A549 (cell line): Measurements from ENCODE around the gene GPR155. TPM values are rescaled to one million over a fixed set of nuclear protein-coding genes. Genes with fewer than 3 reads are reported as not detected.

Source experiments
- ATAC-seq, 2 experiments: fragments of 200-7000 bp in 1 of 2; fragments of >200 bp in 1 of 2; cut with Nextera tagmentation in 1 of 2; cut with Tn5 transposase in 1 of 2; 3 replicates each; pipeline versions ENCODE4 v1.8.0 to v1.9.1; 2018 to 2020; ENCODE audit warnings: mild to moderate bottlenecking in 1 of 2, moderate library complexity in 1 of 2
- CTCF ChIA-PET: fragments of 300-600 bp; sonication (Branson Sonifier 250); formaldehyde crosslinking; extraction: SDS; loops from one replicate; lab custom pipeline; 2021; ENCODE audit warnings: antibody characterized with exemption, inconsistent platforms; lab: Yijun Ruan, JAX
- POLR2A ChIA-PET: fragments of 350-600 bp; formaldehyde crosslinking; extraction: SDS; loops from one replicate; lab custom pipeline; 2021; ENCODE audit warnings: antibody characterized with exemption, inconsistent platforms; lab: Yijun Ruan, JAX
- DNase-seq, 2 experiments: peaks; one replicate each; pipeline versions ENCODE4 v3.0.0 to v3.0.0-alpha.2; 2011 to 2016; ENCODE audit warnings: low read depth in 1 of 2, low spot score in 1 of 2
- FAIRE-seq: peaks from 2 replicates; lab custom pipeline; 2011; peaks lifted over from hg19 to GRCh38; lab: Jason Lieb, UNC
- H3K27ac ChIP-seq, 2 experiments: fragments of >200 bp; sonication (Bioruptor Twin); formaldehyde crosslinking; 3 replicates each; pipeline ENCODE4 v1.5.1; 2016 to 2017
- H3K4me1 ChIP-seq: fragments of >200 bp; sonication (Bioruptor Twin); formaldehyde crosslinking; 3 replicates; pipeline ENCODE4 v1.6.1; 2016
- H3K4me2 ChIP-seq: fragments of >200 bp; sonication (Bioruptor Twin); formaldehyde crosslinking; 3 replicates; pipeline ENCODE4 v1.6.1; 2016
- H3K4me3 ChIP-seq: fragments of >200 bp; sonication (Bioruptor Twin); formaldehyde crosslinking; 3 replicates; pipeline ENCODE4 v1.5.1; 2016
- H3K9me3 ChIP-seq: fragments of >200 bp; sonication (Bioruptor Twin); formaldehyde crosslinking; 3 replicates; pipeline ENCODE4 v1.6.1; 2016
- BHLHE40 ChIP-seq: IDR thresholded peaks from 2 replicates; pipeline ENCODE4 v1.6.1; 2012; ENCODE audit warnings: low read depth, low read length, inconsistent platforms
- CHD4 ChIP-seq: fragments of 200-600 bp; sonication (generic); IDR thresholded peaks from 2 replicates; pipeline ENCODE4 v1.6.1; 2016; ENCODE audit warnings: antibody characterized with exemption, mild to moderate bottlenecking, borderline replicate concordance
- CTCF ChIP-seq: fragments of >200 bp; sonication (Bioruptor Twin); formaldehyde crosslinking; IDR thresholded peaks from 3 replicates; pipeline ENCODE4 v1.5.1; 2016
- E2F6 ChIP-seq: IDR thresholded peaks from 2 replicates; pipeline ENCODE4 v1.6.1; 2012; ENCODE audit warnings: low read depth, borderline replicate concordance
- ELK1 ChIP-seq: fragments of 150-350 bp; IDR thresholded peaks from 2 replicates; pipeline ENCODE4 v1.6.1; 2014; ENCODE audit warnings: low read depth, mild to moderate bottlenecking, low read length
- EP300 ChIP-seq, 2 experiments: fragments of >200 bp; sonication (Bioruptor Twin); formaldehyde crosslinking; IDR thresholded peaks; 2 replicates in 1 of 2; 3 replicates in 1 of 2; pipeline ENCODE4 v1.6.1; 2016 to 2017
- FOSL2 ChIP-seq, 2 experiments: fragments of 450-650 bp in 1 of 2; fragments of >200 bp in 1 of 2; sonication (Bioruptor Twin) in 1 of 2; formaldehyde crosslinking; IDR thresholded peaks; 2 replicates each; pipeline versions ENCODE4 v1.5.0 to v1.6.1; 2016 to 2020; ENCODE audit warnings: mild to moderate bottlenecking in 1 of 2, moderate library complexity in 1 of 2
- HEYL ChIP-seq: fragments of 250-450 bp; sonication (Bioruptor Pico); IDR thresholded peaks from 2 replicates; pipeline ENCODE4 v1.8.0; 2021; ENCODE audit warnings: mild to moderate bottlenecking, moderate library complexity
- HOXB13 ChIP-seq: fragments of 250-450 bp; sonication (Bioruptor Pico); IDR thresholded peaks from 2 replicates; pipeline ENCODE4 v1.5.0; 2020; ENCODE audit warnings: low read depth, mild to moderate bottlenecking, moderate library complexity
- JUNB ChIP-seq: fragments of >200 bp; sonication (Bioruptor Twin); formaldehyde crosslinking; IDR thresholded peaks from 2 replicates; pipeline ENCODE4 v1.6.1; 2016
- KDM5A ChIP-seq: fragments of 200-600 bp; sonication (generic); IDR thresholded peaks from 2 replicates; pipeline ENCODE4 v1.6.1; 2016; ENCODE audit warnings: antibody characterized with exemption, mild to moderate bottlenecking
- MAFK ChIP-seq: fragments of 450-650 bp; IDR thresholded peaks from 2 replicates; pipeline ENCODE4 v1.6.1; 2014; ENCODE audit not compliant: partially characterized antibody
- MAX ChIP-seq: IDR thresholded peaks from 2 replicates; pipeline ENCODE4 v1.6.1; 2012
- MYC ChIP-seq: IDR thresholded peaks from 2 replicates; pipeline ENCODE4 v1.6.1; 2012; ENCODE audit warnings: mild to moderate bottlenecking, inconsistent platforms, low read length, improper control_type of control experiment, borderline replicate concordance
- NPAS2 ChIP-seq: fragments of 250-450 bp; sonication (Bioruptor Pico); IDR thresholded peaks from 2 replicates; pipeline ENCODE4 v1.8.0; 2022; ENCODE audit warnings: mild to moderate bottlenecking, moderate library complexity, borderline replicate concordance
- NR3C1 ChIP-seq: fragments of >200 bp; sonication (Bioruptor Twin); formaldehyde crosslinking; IDR thresholded peaks from 3 replicates; pipeline ENCODE4 v1.6.1; 2017
- POLR2A ChIP-seq: IDR thresholded peaks from 2 replicates; pipeline ENCODE4 v1.6.1; 2012; ENCODE audit warnings: mild to moderate bottlenecking, low read length
- RARB ChIP-seq: fragments of 250-450 bp; sonication (Bioruptor Pico); IDR thresholded peaks from 2 replicates; pipeline ENCODE4 v1.8.0; 2021; ENCODE audit warnings: mild to moderate bottlenecking, moderate library complexity
- RCOR1 ChIP-seq: fragments of 150-350 bp; IDR thresholded peaks from 2 replicates; pipeline ENCODE4 v1.6.1; 2014; ENCODE audit warnings: antibody characterized with exemption, low read length, low read depth
- ZNF302 ChIP-seq: fragments of 250-450 bp; sonication (Bioruptor Pico); IDR thresholded peaks from 2 replicates; pipeline ENCODE4 v1.9.0; 2021; ENCODE audit warnings: inconsistent platforms, mild to moderate bottlenecking, moderate library complexity
- WGBS: methylation state at CpG from one replicate; pipeline ENCODE4 v1.1.6; 2017; ENCODE audit errors: missing lambda C conversion rate; 5-methylcytosine and 5-hydroxymethylcytosine counted together
- polyA plus RNA-seq, 4 experiments: library from polyadenylated mRNA; depleted of rRNA in 3 of 4; stranded (reverse); fragments of >200 nt; fragmentation: RNase III in 1 of 4; extraction: RNeasy Plus Mini Kit Qiagen cat#74134 plus additional on column Dnase treatment in 1 of 4; gene quantifications; 2 replicates in 3 of 4; 3 replicates in 1 of 4; pipeline ENCODE4 v1.2.3, GENCODE V29; 2011 to 2017

The GPR155 gene
- polyA plus RNA-seq, 2 of the 4 experiments (the other 2 are of a cell fraction) = 0.49 to 1.7 TPM

- no peak for DNase-seq
- FAIRE-seq = no peak
- Histone ChIP-seq H3K4me1 (peaks cover 12% of the 10 kb centered on the region), H3K4me2 (no peak overlapping the region), H3K4me3 (no peak overlapping the region), H3K9me3 (no peaks in the 10 kb centered on the region), H3K27ac (no peak overlapping the region)
- TF ChIP-seq RARB (no peak), RCOR1 (no peak), HEYL (CRISPR knock-in tag) (no peak), EP300 (IDR thresholded peaks at IDR 0.05) (no peak), MYC (no peak), MAX (no peak), CHD4 (no peak), E2F6 (no peak), HOXB13 (CRISPR knock-in tag) (no peak), ZNF302 (CRISPR knock-in tag) (no peak), POLR2A (no peak), NPAS2 (no peak), BHLHE40 (no peak), ELK1 (no peak), KDM5A (no peak), MAFK (no peak), CTCF (no peak), FOSL2 (IDR thresholded peaks at IDR 0.05) (no peak), FOSL2 (CRISPR knock-in tag; IDR thresholded peaks at IDR 0.05) (no peak)
- ChIA-PET CTCF (interaction anchor here (0.9 kb wide), 1 partner anchor 75 kb away, joined by 3 read pairs; no protein-coding TSS in a partner anchor), POLR2A (no interaction called here)
- 75% methylated on average over 6 of the region's 6 CpGs for WGBS
- no peak for ATAC-seq
Observed at GRCh38 chr2:174444761-174445160, 42.1 kb downstream of the GPR155 start.

GRCh38 chr2:174442546-174443510 lies 44.0 kb downstream of the GPR155 start:
- FAIRE-seq (peak; percentile 43), ATAC-seq (peak; percentile 86 to 89), DNase-seq (peak; percentile 15 to 33)
- 51% methylated on average over 3 of the region's 3 CpGs for WGBS
- Histone ChIP-seq H3K4me2 (peak overlapping the region; percentile 50), H3K9me3 (no peaks in the 10 kb centered on the region), H3K4me1 (peaks cover 12% of the 10 kb centered on the region), H3K27ac (peak overlapping the region in 1 of 2 experiments; percentile 39; a peak in 1 of 6 replicates), H3K4me3 (no peak overlapping the region)
- POLR2A ChIA-PET = no interaction called here
- CTCF ChIA-PET = interaction anchor here (1.0 kb wide), 1 partner anchor 20 kb away, joined by 5 read pairs; no protein-coding TSS in a partner anchor
- no peak for TF ChIP-seq JUNB
- TF ChIP-seq CTCF = peak; percentile 19; the same call in 1 of the 3 replicates
- TF ChIP-seq NR3C1 = no peak
- no peak for TF ChIP-seq FOSL2 (IDR thresholded peaks at IDR 0.05)
- 0 out of 2 replicates have a peak, but pooled peaks have one; percentile 15 for TF ChIP-seq FOSL2 (CRISPR knock-in tag; IDR thresholded peaks at IDR 0.05)
- no peak for TF ChIP-seq MYC
